GM12864 (cell line): ENCODE results near the gene CDH23.
A peak's percentile ranks its signal among the peaks of the same experiment; 100 is the strongest.

Source experiments
- DNase-seq: peaks from one replicate; pipeline ENCODE4 v3.0.0-alpha.2; 2011; ENCODE audit warnings: low read depth
- H3K4me3 ChIP-seq: 2 replicates; pipeline ENCODE4 v1.5.1; 2011; ENCODE audit warnings: mild to moderate bottlenecking, low read depth, low read length, control low read depth
- CTCF ChIP-seq: IDR thresholded peaks from 2 replicates; pipeline ENCODE4 v1.5.1; 2011; ENCODE audit warnings: low read depth, mild to moderate bottlenecking, moderate library complexity, low read length, control low read depth, inconsistent platforms; ENCODE audit errors: missing control alignments

The CDH23 gene

GRCh38 chr10:71622154-71622526 is 225.4 kb downstream of the CDH23 start:
- DNase-seq: no peak
- TF ChIP-seq CTCF: no peak
- H3K4me3 ChIP-seq: no peak overlapping the region

GRCh38 chr10:71622616-71623015 is 225.9 kb downstream of the CDH23 start:
- H3K4me3 ChIP-seq: no peak overlapping the region
- DNase-seq: no peak
- TF ChIP-seq CTCF: no peak

- TF ChIP-seq CTCF: peak; percentile 10
- DNase-seq: no peak
Observed at GRCh38 chr10:71623098-71623985, 226.6 kb downstream of the CDH23 start.

GRCh38 chr10:71623986-71624291 is 227.2 kb downstream of the CDH23 start:
- TF ChIP-seq CTCF: no peak
- DNase-seq: no peak
- no peak overlapping the region for H3K4me3 ChIP-seq

More at GRCh38 chr10:71623098-71623985, 226.6 kb downstream of the CDH23 start:
- no peak overlapping the region for H3K4me3 ChIP-seq

GRCh38 chr10:71625445-71626175 is 228.9 kb downstream of the CDH23 start:
- no peak for DNase-seq
- H3K4me3 ChIP-seq: no peak overlapping the region
- TF ChIP-seq CTCF: no peak

GRCh38 chr10:71627230-71627939 is 230.7 kb downstream of the CDH23 start:
- DNase-seq: no peak
- no peak for TF ChIP-seq CTCF
- no peak overlapping the region for H3K4me3 ChIP-seq
